Vagina (tissue), 2 donors: ENCODE data around the gene MSLN. TPM values are rescaled to one million over a fixed set of nuclear protein-coding genes. Genes with fewer than 3 reads are reported as not detected.

Source experiments
- DNase-seq, 2 donors: peaks; one replicate each; pipeline ENCODE4 v3.0.0-alpha.2; 2017; ENCODE audit errors: extremely low spot score in 2 of 2
- H3K27ac ChIP-seq: fragments of 200-600 bp; sonication (generic); one replicate; pipeline ENCODE4 v1.5.1; 2019
- H3K27me3 ChIP-seq: fragments of 200-600 bp; sonication (generic); one replicate; pipeline ENCODE4 v1.5.1; 2019
- H3K36me3 ChIP-seq, 2 donors: fragments of 200-600 bp; sonication (generic); one replicate each; pipeline ENCODE4 v1.5.1; 2017 to 2019
- H3K4me1 ChIP-seq: fragments of 200-600 bp; sonication (generic); one replicate; pipeline ENCODE4 v1.5.1; 2019
- H3K4me3 ChIP-seq, 2 donors: fragments of 200-600 bp; sonication (generic); 1 replicate in 1 of 2; 2 replicates in 1 of 2; pipeline ENCODE4 v1.5.1; 2016 to 2019
- H3K9me3 ChIP-seq: fragments of 200-600 bp; sonication (generic); one replicate; pipeline ENCODE4 v1.5.1; 2019
- POLR2A ChIP-seq, 2 donors: fragments of 450-650 bp; IDR thresholded peaks; one replicate each; pipeline ENCODE4 v1.6.1; 2017; ENCODE audit warnings: antibody characterized with exemption in 2 of 2, mild to moderate bottlenecking in 2 of 2, moderate library complexity in 2 of 2
- POLR2AphosphoS5 ChIP-seq, 2 donors: sonication (generic); formaldehyde crosslinking; IDR thresholded peaks; one replicate each; pipeline ENCODE4 v1.9.0; 2017; ENCODE audit warnings: antibody characterized with exemption in 2 of 2, mild to moderate bottlenecking in 2 of 2, low read depth in 1 of 2; ENCODE audit not compliant: insufficient read depth in 1 of 2
- intact Hi-C: fragments of 100-400 bp; cut with DNase I; formaldehyde crosslinking; loops from one replicate; pipeline ENCODE4 v1.15.1; 2023
- total RNA-seq: library from RNA; depleted of rRNA; stranded (reverse); fragments of >200 nt; gene quantifications from one replicate; pipeline ENCODE4 v1.2.3, GENCODE V29; 2016
- TF ChIP-seq, protein P1 (sequence below), 3 experiments: fragments of 450-650 bp in 2 of 3; fragments of 200-600 bp in 1 of 3; sonication (generic) in 1 of 3; IDR thresholded peaks; one replicate each; pipeline ENCODE4 v1.5.1; 2017 to 2019; ENCODE audit warnings: antibody characterized with exemption in 3 of 3, mild to moderate bottlenecking in 2 of 3, moderate library complexity in 2 of 3

The MSLN gene
- total RNA-seq, 1 donor from 2014 or later = not detected

DNA sequence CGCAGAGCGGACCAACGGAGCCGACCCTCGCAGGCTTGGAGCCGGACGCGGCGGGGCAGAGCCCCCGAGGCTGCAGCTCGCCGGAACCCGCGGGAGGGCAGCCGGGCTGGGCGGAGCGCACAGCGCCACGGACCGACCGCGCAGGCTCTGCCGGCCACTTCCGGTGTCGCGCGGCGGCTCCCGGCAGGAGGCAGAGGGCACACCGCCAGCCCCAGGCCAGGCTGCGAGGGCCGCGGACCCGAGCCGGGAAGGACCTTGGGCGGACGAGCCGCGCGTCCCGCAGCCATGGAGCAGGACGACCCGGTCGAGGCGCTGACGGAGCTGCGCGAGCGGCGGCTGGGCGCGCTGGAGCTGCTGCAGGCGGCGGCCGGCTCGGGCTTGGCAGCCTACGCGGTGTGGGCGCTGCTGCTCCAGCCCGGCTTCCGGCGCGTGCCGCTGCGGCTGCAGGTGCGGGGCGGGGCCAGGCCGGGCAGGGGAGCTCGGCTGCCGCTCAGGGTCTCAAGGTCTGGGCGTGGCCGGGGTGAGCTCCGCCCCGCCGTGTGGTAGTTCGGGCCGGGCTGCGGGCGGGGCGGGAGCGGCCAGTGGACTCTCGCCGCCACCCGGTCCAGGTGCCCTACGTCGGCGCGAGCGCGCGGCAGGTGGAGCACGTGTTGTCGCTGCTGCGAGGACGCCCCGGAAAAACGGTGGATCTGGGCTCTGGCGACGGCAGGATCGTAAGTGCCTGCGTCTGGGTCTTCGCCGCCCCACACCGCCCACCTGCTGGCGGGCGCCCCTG lies 39.4 kb upstream of the MSLN start, which contains the start of gene ANTKMT:
TSS of gene ANTKMT (plus strand) at position 157 of the 775 bp plus-strand sequence. CDS start at position 286, 129 bp downstream.
- H3K27me3 ChIP-seq = no peaks in the 10 kb centered on the region
- TF ChIP-seq POLR2AphosphoS5 (IDR thresholded peaks at IDR 0.05; ENCODE audit: insufficient read depth in 1 of 2, low read depth in 1 of 2) (no peak), POLR2A (IDR thresholded peaks at IDR 0.05) (peak in 1 of 2 donors; percentile 6)
- TF ChIP-seq, protein P1, sequence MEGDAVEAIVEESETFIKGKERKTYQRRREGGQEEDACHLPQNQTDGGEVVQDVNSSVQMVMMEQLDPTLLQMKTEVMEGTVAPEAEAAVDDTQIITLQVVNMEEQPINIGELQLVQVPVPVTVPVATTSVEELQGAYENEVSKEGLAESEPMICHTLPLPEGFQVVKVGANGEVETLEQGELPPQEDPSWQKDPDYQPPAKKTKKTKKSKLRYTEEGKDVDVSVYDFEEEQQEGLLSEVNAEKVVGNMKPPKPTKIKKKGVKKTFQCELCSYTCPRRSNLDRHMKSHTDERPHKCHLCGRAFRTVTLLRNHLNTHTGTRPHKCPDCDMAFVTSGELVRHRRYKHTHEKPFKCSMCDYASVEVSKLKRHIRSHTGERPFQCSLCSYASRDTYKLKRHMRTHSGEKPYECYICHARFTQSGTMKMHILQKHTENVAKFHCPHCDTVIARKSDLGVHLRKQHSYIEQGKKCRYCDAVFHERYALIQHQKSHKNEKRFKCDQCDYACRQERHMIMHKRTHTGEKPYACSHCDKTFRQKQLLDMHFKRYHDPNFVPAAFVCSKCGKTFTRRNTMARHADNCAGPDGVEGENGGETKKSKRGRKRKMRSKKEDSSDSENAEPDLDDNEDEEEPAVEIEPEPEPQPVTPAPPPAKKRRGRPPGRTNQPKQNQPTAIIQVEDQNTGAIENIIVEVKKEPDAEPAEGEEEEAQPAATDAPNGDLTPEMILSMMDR (IDR thresholded peaks at IDR 0.05) = peak in 1 of 3 experiments; percentile 17
- DNase-seq = no peak
- peak within 1 kb of the TSS; percentile 70 to 92 for H3K4me3 ChIP-seq
- H3K4me1 ChIP-seq = peaks cover 35% of the 10 kb centered on the region
- intact Hi-C loops = loop anchor here (5.0 kb wide), 1 partner anchor 66 kb away; the partner anchor contains the start of genes CHTF18 and RPUSD1
- peak within 1 kb of the TSS; percentile 84 for H3K27ac ChIP-seq
- no peaks in the 10 kb centered on the region for H3K9me3 ChIP-seq
- H3K36me3 ChIP-seq = no peaks in the 10 kb centered on the region

DNA sequence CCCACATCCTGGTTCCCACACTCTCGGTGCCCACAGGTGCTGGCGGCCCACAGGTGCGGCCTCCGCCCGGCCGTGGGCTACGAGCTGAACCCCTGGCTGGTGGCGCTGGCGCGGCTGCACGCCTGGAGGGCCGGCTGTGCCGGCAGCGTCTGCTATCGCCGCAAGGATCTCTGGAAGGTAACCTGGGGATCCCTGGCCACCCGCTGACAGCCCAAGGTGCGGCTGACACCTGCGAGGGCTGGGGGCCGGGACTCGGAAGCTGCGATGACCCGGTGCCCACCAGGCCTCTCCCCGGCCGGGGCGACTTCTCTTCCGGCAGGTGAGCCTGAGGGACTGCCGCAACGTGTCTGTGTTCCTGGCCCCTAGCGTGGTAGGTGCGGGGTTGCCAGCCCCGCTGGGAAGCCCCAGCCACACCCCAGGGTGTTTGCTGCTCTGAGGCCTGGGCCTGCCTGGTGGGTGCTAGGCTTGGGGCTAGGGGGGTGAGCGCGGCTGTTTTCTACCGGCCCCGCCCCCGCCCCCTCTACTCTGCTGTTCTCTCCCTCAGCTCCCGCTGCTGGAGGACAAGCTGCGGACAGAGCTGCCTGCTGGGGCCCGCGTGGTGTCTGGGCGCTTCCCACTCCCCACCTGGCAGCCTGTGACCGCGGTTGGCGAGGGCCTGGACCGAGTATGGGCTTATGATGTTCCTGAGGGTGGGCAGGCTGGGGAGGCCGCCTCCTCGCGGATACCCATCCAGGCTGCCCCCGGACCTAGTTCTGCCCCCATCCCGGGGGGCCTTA lies 38.6 kb upstream of the MSLN start:
- DNase-seq = no peak
- peaks cover 36% of the 10 kb centered on the region for H3K4me1 ChIP-seq
- H3K36me3 ChIP-seq = no peaks in the 10 kb centered on the region
- intact Hi-C loops = loop anchor here (5.0 kb wide), 1 partner anchor 65 kb away; the partner anchor contains the start of genes CHTF18 and RPUSD1
- no peak for TF ChIP-seq POLR2A (IDR thresholded peaks at IDR 0.05)
- TF ChIP-seq, protein P1 (IDR thresholded peaks at IDR 0.05) = no peak
- no peak for TF ChIP-seq POLR2AphosphoS5 (IDR thresholded peaks at IDR 0.05; ENCODE audit: insufficient read depth in 1 of 2, low read depth in 1 of 2)
- H3K27ac ChIP-seq = peak overlapping the region; percentile 84
- H3K4me3 ChIP-seq = peak overlapping the region; percentile 70 to 92
- no peaks in the 10 kb centered on the region for H3K27me3 ChIP-seq
- no peaks in the 10 kb centered on the region for H3K9me3 ChIP-seq

DNA sequence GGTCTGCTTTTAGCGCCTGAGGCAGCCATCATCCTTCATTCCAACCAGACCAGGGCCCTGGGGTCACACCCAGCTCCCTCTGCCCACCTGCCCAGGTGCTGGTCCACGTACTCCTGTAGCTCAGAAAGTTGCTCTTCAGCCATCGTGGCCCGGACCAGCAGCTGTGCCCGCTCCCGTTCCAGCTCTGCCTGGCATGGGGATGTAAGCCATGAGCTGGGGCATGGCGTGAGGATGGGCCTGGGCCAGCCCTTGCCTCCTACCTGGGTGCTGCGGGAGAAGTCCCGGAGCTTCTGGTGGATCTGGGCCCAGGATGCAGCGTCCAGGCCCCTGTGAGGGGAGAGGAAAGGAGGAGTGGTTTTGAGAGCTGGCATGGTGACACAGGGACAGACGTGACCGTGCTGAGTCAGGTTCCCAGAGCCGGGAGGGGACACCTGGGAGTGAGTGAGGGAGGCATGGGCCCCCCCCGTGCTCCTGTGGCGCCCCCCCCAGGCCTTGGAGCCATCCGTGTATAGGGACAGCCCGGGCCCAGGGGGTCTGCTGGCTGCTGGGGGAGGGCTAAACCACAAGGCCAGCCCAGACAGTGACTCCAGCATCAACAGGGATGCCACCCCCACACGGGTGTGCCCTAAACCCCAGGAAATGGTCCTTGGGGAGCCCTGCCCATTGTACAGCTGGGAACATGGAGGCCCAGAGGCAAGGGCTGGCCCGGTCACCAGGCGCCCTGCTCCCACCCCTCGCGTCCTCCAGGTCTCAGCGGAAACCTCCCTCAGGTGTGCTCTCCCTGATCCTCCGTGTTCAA lies 37.5 kb upstream of the MSLN start:
- no peaks in the 10 kb centered on the region for H3K9me3 ChIP-seq
- TF ChIP-seq, protein P1 (IDR thresholded peaks at IDR 0.05) = no peak
- TF ChIP-seq POLR2AphosphoS5 (IDR thresholded peaks at IDR 0.05; ENCODE audit: insufficient read depth in 1 of 2, low read depth in 1 of 2) = no peak
- TF ChIP-seq POLR2A (IDR thresholded peaks at IDR 0.05) = no peak
- H3K27ac ChIP-seq = no peak overlapping the region
- no peak for DNase-seq
- intact Hi-C loops = loop anchor here (5.0 kb wide), 1 partner anchor 64 kb away; the partner anchor contains the start of genes CHTF18 and RPUSD1
- no peak overlapping the region for H3K4me3 ChIP-seq
- H3K27me3 ChIP-seq = no peaks in the 10 kb centered on the region
- no peaks in the 10 kb centered on the region for H3K36me3 ChIP-seq
- peaks cover 47% of the 10 kb centered on the region for H3K4me1 ChIP-seq

DNA sequence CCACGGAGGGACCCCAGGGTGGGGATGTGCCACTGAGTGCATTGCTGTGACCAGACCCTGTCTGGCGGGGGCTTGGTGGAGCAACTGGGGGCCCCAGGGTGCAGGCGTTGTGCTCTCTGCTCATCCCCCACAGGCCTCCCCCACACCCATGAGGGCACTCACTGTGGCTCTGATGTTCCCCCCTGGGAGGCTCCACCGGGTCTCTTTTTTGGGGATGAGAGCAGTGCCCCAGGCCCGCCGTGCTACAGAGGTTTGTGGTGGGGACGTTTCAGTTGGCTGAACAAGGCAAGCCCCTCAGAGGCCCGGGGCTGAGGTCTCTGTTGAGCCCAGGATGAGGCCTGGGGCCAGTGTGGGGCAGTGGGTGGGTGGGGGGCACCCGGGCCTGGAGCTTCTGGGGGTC lies 36.8 kb upstream of the MSLN start:
- H3K36me3 ChIP-seq = no peaks in the 10 kb centered on the region
- no peak for TF ChIP-seq POLR2AphosphoS5 (IDR thresholded peaks at IDR 0.05; ENCODE audit: insufficient read depth in 1 of 2, low read depth in 1 of 2)
- no peak for TF ChIP-seq POLR2A (IDR thresholded peaks at IDR 0.05)
- TF ChIP-seq, protein P1 (IDR thresholded peaks at IDR 0.05) = no peak
- H3K9me3 ChIP-seq = no peaks in the 10 kb centered on the region
- no peak for DNase-seq
- intact Hi-C loops = loop anchor here (5.0 kb wide), 1 partner anchor 64 kb away; the partner anchor contains the start of genes CHTF18 and RPUSD1
- H3K4me3 ChIP-seq = no peak overlapping the region
- no peak overlapping the region for H3K27ac ChIP-seq
- H3K4me1 ChIP-seq = peaks cover 53% of the 10 kb centered on the region
- no peaks in the 10 kb centered on the region for H3K27me3 ChIP-seq
